HCT116 (cell line): ENCODE results near the gene GATB. TPM values are rescaled to one million over a fixed set of nuclear protein-coding genes. Genes with fewer than 3 reads are reported as not detected.

Source experiments
- ATAC-seq: fragments of 200-7000 bp; cut with Tn5 transposase; 2 replicates; pipeline ENCODE4 v1.9.1; 2020; ENCODE audit warnings: mild to moderate bottlenecking, moderate library complexity
- BruUV-seq: library from RNA; stranded (reverse); fragments of 400-500 nt; replicated peaks from 2 replicates; lab custom pipeline; 2021; lab: Mats Ljungman, UMichigan
- CTCF ChIA-PET: fragments of 300-600 bp; sonication (Branson Sonifier 250); formaldehyde crosslinking; loops from one replicate; lab custom pipeline; 2021; ENCODE audit warnings: antibody characterized with exemption; lab: Charles Lee
- POLR2A ChIA-PET: fragments of 300-600, 350-600 bp; sonication (Branson Sonifier 250); formaldehyde crosslinking; loops from one replicate; lab custom pipeline; 2021; ENCODE audit warnings: antibody characterized with exemption; lab: Charles Lee
- RAD21 ChIA-PET, 2 experiments: fragments of 300-600 bp; sonication (Branson Sonifier 250); formaldehyde crosslinking; loops; one replicate each; lab custom pipeline; 2023; ENCODE audit warnings: low total read pairs in 2 of 2; ENCODE audit not compliant: uncharacterized antibody in 2 of 2, unreplicated experiment in 2 of 2, low non-redundant PET in 1 of 2; lab: Charles Lee
- DNase-seq: peaks from one replicate; pipeline ENCODE4 v3.0.0-alpha.2; 2010; ENCODE audit warnings: low read depth, low spot score
- H2AFZ ChIP-seq: fragments of 200-600 bp; shearing (Covaris generic), sonication (generic); 2 replicates; pipeline ENCODE4 v1.6.1; 2017; ENCODE audit warnings: low read depth, mixed run types, mixed read lengths, antibody characterized with exemption, low read length; ENCODE audit not compliant: poor library complexity, severe bottlenecking
- H3K27ac ChIP-seq: 2 replicates; pipeline ENCODE4 v1.5.1; 2012; ENCODE audit warnings: low read depth, low read length
- H3K27me3 ChIP-seq: fragments of 200-600 bp; sonication (generic); 2 replicates; pipeline ENCODE4 v1.6.1; 2016; ENCODE audit warnings: mixed run types, low read length, mixed read lengths; ENCODE audit not compliant: insufficient read depth
- H3K36me3 ChIP-seq, 2 experiments: fragments of 200-500 bp in 1 of 2; fragments of 200-600 bp in 1 of 2; sonication (Bioruptor generic) in 1 of 2; sonication (generic) in 1 of 2; 2 replicates each; pipeline versions ENCODE4 v1.5.1 to v1.6.1; 2014 to 2016; ENCODE audit warnings: low read length in 2 of 2, inconsistent platforms in 1 of 2, mixed read lengths in 1 of 2, mixed run types in 1 of 2; ENCODE audit not compliant: insufficient read depth in 2 of 2, control insufficient read depth in 1 of 2
- H3K4me1 ChIP-seq, 2 experiments: fragments of 200-600 bp in 1 of 2; sonication (generic) in 1 of 2; 2 replicates each; pipeline versions ENCODE4 v1.5.1 to v1.6.1; 2012 to 2017; ENCODE audit warnings: low read length in 2 of 2, inconsistent platforms in 1 of 2, mild to moderate bottlenecking in 1 of 2, mixed read lengths in 1 of 2, mixed run types in 1 of 2, moderate library complexity in 1 of 2; ENCODE audit not compliant: insufficient read depth in 2 of 2, control insufficient read depth in 1 of 2
- H3K4me2 ChIP-seq: fragments of 200-600 bp; sonication (generic); 2 replicates; pipeline ENCODE4 v1.6.1; 2017; ENCODE audit warnings: mixed run types, low read length, mixed read lengths
- H3K4me3 ChIP-seq, 2 experiments: fragments of 200-600 bp in 1 of 2; sonication (generic) in 1 of 2; replicated peaks in 1 of 2; 2 replicates each; pipeline ENCODE4 v1.5.1; 2011 to 2016; ENCODE audit warnings: low read length in 2 of 2, control low read depth in 1 of 2, low read depth in 1 of 2, mild to moderate bottlenecking in 1 of 2, mixed read lengths in 1 of 2, mixed run types in 1 of 2
- H3K79me2 ChIP-seq: fragments of 200-600 bp; sonication (generic); 2 replicates; pipeline ENCODE4 v1.6.1; 2017; ENCODE audit warnings: mild to moderate bottlenecking, mixed run types, low read length, moderate library complexity, mixed read lengths; ENCODE audit not compliant: insufficient read depth
- H3K9ac ChIP-seq: fragments of 200-600 bp; sonication (generic); 2 replicates; pipeline ENCODE4 v1.6.1; 2016; ENCODE audit warnings: low read length, mixed read lengths
- H3K9me2 ChIP-seq: fragments of 200-600 bp; sonication (generic), shearing (Covaris generic); 2 replicates; pipeline ENCODE4 v1.6.1; 2017; ENCODE audit warnings: mixed run types, mild to moderate bottlenecking, moderate library complexity; ENCODE audit not compliant: insufficient read depth
- H3K9me3 ChIP-seq, 2 experiments: fragments of 200-500 bp in 1 of 2; fragments of 200-600 bp in 1 of 2; sonication (Bioruptor generic) in 1 of 2; sonication (generic) in 1 of 2; 2 replicates each; pipeline ENCODE4 v1.6.1; 2014 to 2017; ENCODE audit warnings: low read length in 2 of 2, mixed read lengths in 2 of 2, inconsistent platforms in 1 of 2, low read depth in 1 of 2, mild to moderate bottlenecking in 1 of 2, mixed run types in 1 of 2, moderate library complexity in 1 of 2; ENCODE audit not compliant: control insufficient read depth in 1 of 2, insufficient read depth in 1 of 2
- H4K20me1 ChIP-seq: fragments of 200-600 bp; sonication (generic), shearing (Covaris generic); 2 replicates; pipeline ENCODE4 v1.6.1; 2017; ENCODE audit warnings: mixed run types, mild to moderate bottlenecking, moderate library complexity; ENCODE audit not compliant: insufficient read depth
- ELF1 ChIP-seq: IDR thresholded peaks from 2 replicates; pipeline ENCODE4 v1.6.1; 2012; ENCODE audit warnings: low read depth, borderline replicate concordance
- EZH2phosphoT487 ChIP-seq: fragments of 200-600 bp; IDR thresholded peaks from 2 replicates; pipeline ENCODE4 v1.6.1; 2018; ENCODE audit warnings: antibody characterized with exemption, borderline replicate concordance
- FOSL1 ChIP-seq: IDR thresholded peaks from 2 replicates; pipeline ENCODE4 v1.6.1; 2012; ENCODE audit warnings: low read depth
- SIN3A ChIP-seq: IDR thresholded peaks from 2 replicates; pipeline ENCODE4 v1.6.1; 2012; ENCODE audit warnings: low read depth
- SRF ChIP-seq: IDR thresholded peaks from 2 replicates; pipeline ENCODE4 v1.6.1; 2012; ENCODE audit warnings: low read depth
- YY1 ChIP-seq: IDR thresholded peaks from 2 replicates; pipeline ENCODE4 v1.6.1; 2011; ENCODE audit warnings: low read length, low read depth, moderate library complexity, mild to moderate bottlenecking; ENCODE audit not compliant: insufficient replicate concordance; ENCODE audit errors: extremely low read depth
- ZBTB33 ChIP-seq: IDR thresholded peaks from 2 replicates; pipeline ENCODE4 v1.6.1; 2011; ENCODE audit warnings: mild to moderate bottlenecking, low read length, moderate library complexity; ENCODE audit not compliant: insufficient replicate concordance; ENCODE audit errors: extremely low read depth
- ZFX ChIP-seq: fragments of 450-650 bp; IDR thresholded peaks from 2 replicates; pipeline ENCODE4 v1.6.1; 2017
- ZNF274 ChIP-seq: fragments of 200-500 bp; sonication (Bioruptor generic); IDR thresholded peaks from 2 replicates; pipeline ENCODE4 v1.6.1; 2014; ENCODE audit warnings: mild to moderate bottlenecking, low read depth, low read length, inconsistent platforms
- intact Hi-C: fragments of 100-400 bp; cut with micrococcal nuclease; formaldehyde crosslinking; loops from 2 replicates; pipeline ENCODE4 v1.10.0; 2022
- total RNA-seq: library from RNA; stranded (reverse); gene quantifications from one replicate; pipeline ENCODE4 v1.2.1, GENCODE V29; 2021; ENCODE audit not compliant: unreplicated experiment

Gene GATB
- total RNA-seq, 1 experiment from 2014 or later = 29.3 TPM

- Histone ChIP-seq H3K27ac (no peak overlapping the region), H3K4me1 (no peaks in the 10 kb centered on the region), H4K20me1 (no peaks in the 10 kb centered on the region), H3K9me2 (no peaks in the 10 kb centered on the region), H3K4me2 (no peak overlapping the region), H3K36me3 (no peaks in the 10 kb centered on the region), H3K79me2 (no peaks in the 10 kb centered on the region), H3K9ac (no peak overlapping the region), H3K4me3 (no peak overlapping the region), H3K9me3 (no peaks in the 10 kb centered on the region), H2AFZ (no peak overlapping the region)
- no peak for DNase-seq
- intact Hi-C loops = no loop called here
- CTCF ChIA-PET = no interaction called here
- POLR2A ChIA-PET = no interaction called here
- ATAC-seq = no peak
- BruUV-seq = no TSS peak
- RAD21 ChIA-PET = no interaction called here
- TF ChIP-seq ZBTB33 (no peak), ZNF274 (no peak), SIN3A (no peak), ZFX (no peak), ELF1 (no peak), YY1 (no peak), FOSL1 (no peak), SRF (no peak), EZH2phosphoT487 (no peak)
- TF ChIP-seq, all 23 proteins: peak for 0
- H3K27me3 ChIP-seq = no peaks in the 10 kb centered on the region; the same call in 1 of the 2 replicates
Measured at GRCh38 chr4:151796106-151796505, 35.3 kb upstream of the GATB start.
